ENCODE results near the gene P2RY14.
"Not testable (repeated sequence)": the region's sequence is repeated elsewhere in the genome, so short reads cannot be mapped to it uniquely, and the experiment has no call there.

The P2RY14 gene

DNA sequence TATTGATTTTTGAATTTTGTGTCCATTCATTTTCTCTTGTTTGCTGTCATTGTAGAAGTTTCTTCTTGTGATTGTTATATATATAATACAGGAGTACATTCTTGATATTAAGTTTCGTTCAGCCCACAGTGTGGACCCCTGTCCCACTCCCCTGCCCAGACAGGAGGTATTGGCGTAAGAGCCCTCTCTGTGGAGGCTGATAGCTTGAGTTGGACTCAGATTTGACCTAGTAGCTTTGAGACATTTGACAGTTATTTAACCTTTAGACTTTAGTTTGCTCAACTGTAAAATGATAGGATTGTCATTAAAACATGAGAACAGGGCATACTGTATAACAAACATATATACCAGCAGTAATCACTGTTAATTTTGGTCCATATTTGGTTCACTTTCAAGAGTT is 102.4 kb downstream of the P2RY14 start:
- no peak for DNase-seq

GRCh38 chr3:151174351-151174750 is 104.0 kb downstream of the P2RY14 start:
- no peak for DNase-seq

DNA sequence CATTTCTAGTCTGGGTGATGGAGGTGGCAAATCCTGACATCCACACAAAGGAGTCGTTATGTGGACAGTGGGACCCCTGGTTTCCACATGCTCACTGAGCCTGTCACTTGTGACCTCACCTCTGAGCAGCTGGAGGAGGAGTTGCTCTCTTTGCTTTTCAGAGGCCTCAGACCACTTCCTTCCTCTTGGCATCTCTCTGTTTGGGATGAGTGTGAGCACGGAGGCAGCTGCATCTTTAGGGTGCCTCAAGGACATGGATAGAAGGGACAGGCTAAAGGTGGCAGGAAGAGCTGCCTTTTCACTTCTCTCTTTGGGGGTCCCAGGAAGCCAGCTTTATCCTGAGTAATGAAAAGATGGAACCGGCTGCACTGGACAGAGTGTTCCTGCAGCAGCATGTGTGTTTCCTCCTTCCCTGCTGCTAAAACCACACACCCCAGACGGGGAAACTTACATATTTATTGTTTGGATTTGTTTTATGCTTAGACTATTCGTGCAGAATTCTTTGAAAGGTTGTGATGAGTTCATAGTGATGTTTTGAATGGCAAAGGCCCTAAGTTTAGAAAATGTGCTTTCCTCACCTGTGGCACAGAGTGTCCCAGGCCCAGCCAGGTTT is 107.1 kb downstream of the P2RY14 start:
- peak; percentile 6 for DNase-seq

DNA sequence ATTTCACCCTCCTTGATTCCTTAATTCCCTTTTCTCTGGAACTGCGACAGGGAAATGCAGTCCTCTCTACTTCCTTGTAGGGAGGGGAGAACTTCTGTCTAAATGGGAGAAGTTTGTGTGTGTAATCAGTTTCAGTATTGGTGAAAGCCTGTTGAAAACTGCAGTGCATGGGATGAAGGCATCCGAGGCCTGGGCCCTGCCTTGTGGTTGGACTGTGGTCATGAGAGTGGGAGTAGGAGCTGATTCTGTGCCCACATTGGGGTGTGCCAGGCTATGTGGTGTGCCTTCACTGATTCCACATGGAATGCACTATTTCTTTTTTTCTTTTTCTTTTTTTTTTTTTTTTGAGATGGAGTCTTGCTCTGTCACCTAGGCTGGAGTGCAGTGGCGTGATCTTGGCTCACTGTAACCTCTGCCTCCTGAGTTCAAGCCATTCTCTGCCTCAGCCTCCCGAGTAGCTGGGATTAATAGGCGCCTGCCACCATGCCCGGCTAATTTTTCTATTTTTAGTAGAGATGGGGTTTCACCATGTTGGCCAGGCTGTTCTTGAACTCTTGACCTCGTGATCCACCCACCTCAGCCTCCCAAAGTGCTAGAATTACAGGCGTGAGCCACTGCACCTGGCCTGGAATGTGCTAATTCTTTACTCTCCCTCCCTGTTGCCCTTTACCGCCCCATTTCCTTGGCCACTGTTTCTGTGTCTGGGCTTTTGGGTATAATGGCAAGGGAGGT is 108.2 kb downstream of the P2RY14 start:
- not testable (repeated sequence) for DNase-seq

- DNase-seq, result no peak
Measured at GRCh38 chr3:151169262-151169947, 108.9 kb downstream of the P2RY14 start.

DNA sequence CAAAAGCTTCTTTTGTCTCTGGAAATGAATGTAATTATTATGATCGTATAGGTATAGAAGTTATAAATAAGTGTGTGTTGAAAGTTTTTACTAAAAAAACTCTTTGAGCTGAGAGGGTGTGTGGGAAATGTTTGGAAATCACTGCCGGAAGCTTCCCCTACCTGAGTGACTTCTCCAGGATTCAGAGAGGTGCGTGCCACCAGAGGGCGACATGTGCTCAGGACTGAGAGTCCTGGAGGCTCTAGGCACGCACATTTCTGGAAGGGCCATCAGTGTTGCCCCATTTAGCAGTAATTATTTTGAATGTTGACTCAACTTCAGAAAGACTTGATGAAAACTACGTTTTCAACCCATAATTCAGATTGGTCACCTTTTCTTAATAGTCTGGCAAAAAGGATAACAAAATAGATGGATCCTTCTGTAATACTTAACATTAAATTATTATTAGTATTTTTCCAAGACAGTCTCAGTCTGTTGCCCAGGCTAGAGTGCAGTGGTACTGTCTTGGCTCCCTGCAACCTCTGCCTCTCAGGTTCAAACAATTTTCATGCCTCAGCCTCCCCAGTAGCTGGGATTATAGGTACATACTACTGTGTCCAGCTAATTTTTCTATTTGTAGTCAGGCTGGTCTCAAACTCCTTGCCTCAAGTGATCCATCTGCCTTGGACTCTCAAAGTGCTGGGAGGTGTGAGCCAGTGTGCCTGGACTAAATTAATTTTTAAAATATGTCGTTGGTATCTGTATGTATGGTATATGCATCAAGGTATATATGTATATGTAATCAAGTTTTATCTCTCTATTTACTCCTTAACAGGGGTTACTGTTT is 109.9 kb downstream of the P2RY14 start:
- peak; percentile 66 for DNase-seq

DNA sequence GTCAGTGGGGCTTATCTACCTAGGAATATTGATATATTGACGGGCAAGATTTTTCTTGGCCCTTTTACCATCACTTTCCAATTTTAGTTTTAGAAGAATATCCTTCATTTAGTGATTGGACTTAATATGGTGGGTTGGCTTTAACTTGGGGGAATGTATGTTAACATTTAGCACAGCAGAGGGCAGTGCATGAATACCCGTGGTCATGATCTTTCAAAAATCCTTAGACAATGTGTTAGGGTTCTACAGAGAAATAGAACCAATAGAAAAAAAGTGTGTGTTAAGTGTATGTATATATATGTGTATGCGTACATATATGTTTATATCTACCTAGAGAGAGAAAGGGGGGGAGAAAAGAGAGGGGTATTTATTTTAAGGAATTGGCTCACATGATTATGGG is 112.2 kb downstream of the P2RY14 start:
- DNase-seq, result no peak

DNA sequence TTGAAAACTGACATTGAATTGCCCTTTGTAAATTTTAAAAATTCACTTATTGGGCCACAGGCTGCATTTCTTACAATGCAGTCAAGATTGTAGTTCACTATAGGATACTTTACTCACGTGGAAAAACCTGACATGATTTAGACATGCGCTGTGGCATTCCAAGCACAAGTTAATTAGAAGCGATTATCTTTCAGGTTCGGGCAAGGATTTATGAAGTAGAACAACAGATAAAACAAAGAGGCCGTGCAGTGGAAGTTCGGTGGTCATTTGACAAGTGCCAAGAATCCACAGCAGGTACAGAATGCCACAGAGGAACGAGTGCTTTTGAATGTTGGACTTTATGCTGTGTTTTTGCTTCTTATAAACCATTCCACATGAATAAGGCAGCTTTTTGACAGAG is 113.1 kb downstream of the P2RY14 start:
- no peak for DNase-seq
